Loucy (cell line): ENCODE results near the gene TRIB2.

Source experiments
- EZH2phosphoT487 ChIP-seq: fragments of 200-600 bp; IDR thresholded peaks from 2 replicates; pipeline ENCODE4 v1.6.1; 2018; ENCODE audit warnings: antibody characterized with exemption, mild to moderate bottlenecking, moderate library complexity, borderline replicate concordance
- TF ChIP-seq, protein P1 (sequence below): fragments of 200-600 bp; sonication (generic); conservative IDR thresholded peaks from 2 replicates; pipeline ENCODE4 v1.5.1; 2014; ENCODE audit warnings: mild to moderate bottlenecking, antibody characterized with exemption, low read length

DNA sequence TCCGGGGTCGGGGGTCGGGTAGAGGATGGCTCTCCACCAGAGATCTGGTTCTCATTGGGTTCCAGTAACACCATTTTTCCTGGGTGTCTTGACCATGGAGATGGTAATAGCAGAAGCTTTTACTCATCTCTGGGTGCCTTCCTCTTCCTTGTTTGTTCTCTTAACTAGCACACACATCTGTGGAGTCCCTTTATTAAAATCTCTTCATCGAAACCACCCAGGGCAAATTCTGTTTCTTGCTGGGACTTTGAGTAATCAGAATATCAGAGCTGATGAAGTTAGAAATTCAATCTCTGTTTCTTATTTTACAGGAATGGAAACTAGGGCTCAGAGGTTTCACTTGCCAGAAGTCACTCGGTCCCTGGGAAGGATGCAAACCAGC is 15.0 kb upstream of the TRIB2 start:
- TF ChIP-seq, protein P1, sequence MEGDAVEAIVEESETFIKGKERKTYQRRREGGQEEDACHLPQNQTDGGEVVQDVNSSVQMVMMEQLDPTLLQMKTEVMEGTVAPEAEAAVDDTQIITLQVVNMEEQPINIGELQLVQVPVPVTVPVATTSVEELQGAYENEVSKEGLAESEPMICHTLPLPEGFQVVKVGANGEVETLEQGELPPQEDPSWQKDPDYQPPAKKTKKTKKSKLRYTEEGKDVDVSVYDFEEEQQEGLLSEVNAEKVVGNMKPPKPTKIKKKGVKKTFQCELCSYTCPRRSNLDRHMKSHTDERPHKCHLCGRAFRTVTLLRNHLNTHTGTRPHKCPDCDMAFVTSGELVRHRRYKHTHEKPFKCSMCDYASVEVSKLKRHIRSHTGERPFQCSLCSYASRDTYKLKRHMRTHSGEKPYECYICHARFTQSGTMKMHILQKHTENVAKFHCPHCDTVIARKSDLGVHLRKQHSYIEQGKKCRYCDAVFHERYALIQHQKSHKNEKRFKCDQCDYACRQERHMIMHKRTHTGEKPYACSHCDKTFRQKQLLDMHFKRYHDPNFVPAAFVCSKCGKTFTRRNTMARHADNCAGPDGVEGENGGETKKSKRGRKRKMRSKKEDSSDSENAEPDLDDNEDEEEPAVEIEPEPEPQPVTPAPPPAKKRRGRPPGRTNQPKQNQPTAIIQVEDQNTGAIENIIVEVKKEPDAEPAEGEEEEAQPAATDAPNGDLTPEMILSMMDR: no peak
- TF ChIP-seq EZH2phosphoT487: no peak
